ENCODE data around the gene ADSL.

Gene ADSL

DNA sequence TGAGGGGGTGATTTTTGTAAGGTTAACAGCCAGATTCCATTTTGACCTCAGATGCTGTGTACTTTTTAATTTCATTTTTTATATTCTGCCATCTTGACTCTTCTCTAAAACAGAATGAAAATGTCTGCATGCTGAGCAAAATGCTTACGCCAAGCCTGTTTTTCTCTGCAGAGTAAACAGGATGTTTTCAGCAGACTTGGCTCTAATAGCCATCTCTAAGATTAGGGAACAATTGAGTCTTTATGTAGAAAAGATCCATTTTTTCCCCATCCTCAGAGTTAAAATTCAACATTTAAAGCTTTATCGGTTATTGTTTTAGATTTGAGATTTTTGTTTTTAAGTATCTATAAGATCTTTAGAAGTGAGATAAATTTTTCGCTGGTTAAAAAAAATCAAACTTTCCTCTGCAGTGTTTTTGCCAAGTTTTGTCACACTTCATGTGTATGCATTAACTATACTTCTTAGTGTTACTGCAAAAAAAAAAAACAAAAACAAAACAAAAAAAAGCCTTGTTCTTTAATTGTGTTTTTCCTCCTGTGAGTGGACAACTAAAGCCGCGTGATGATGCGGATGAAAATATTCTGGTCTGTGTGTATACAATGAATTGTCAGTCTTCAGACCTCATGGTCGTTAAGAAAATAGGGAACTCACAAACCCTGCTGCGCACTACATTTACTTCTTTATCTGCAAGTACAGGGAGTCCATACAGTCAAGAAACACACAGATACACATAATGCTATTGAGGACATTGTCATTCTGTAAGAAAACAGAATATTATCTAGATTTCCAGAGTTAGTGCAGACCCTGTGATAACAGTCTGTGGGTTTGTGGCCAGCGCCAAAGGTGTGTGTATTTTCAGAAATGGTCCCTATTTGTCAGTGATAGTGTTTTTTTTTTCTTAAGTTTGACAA is 17.5 kb upstream of the ADSL start:
- FAIRE-seq, result peak; percentile 5

GRCh38 chr22:40329466-40329865 is 16.8 kb upstream of the ADSL start:
- no peak for FAIRE-seq

- no peak for FAIRE-seq
These were observed 16.2 kb upstream of the ADSL start for GRCh38 chr22:40330086-40330485.

DNA sequence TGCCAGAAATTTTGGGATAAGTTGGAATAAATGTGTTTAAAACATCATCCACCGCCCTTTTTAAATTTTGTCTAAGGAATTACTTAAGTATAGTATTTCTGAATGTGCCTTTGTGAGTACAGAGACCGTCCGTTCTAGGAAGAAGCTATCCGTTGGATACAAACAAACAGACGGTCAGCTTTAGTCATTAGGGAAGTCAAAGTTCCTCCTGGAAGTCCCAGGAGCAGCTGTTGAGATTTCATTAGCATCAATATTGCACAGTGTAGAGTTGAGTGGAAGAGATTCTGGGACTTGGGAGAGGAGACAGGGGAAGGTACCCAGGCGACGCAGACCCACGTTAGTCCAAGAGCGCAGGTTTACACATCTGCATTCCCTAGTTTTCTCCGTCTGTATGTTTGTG is 15.7 kb upstream of the ADSL start:
- FAIRE-seq, result no peak

DNA sequence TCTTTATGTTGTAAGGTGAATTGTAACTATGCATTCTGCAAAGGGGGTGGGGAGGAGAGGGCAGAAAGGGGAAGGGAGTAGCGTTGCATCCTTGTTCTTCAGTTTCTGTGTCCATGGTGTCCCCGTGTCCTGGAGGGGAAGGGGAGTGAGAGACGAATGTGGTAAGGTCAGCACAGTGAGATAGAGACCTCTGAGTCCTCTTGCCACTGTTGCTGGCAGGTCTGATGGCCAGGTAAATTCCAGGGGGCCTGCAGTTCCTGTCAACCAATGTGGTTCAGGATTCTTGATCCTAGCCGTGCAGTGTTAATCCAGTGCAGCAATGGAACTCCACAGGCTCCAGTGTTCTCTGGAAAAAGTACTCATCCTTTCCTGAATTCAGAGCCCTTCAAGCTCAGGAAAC is 14.6 kb upstream of the ADSL start:
- no peak for FAIRE-seq

- no peak for FAIRE-seq
These were observed 13.9 kb upstream of the ADSL start for GRCh38 chr22:40332319-40332781.

GRCh38 chr22:40334060-40334459 is 12.2 kb upstream of the ADSL start:
- no peak for FAIRE-seq

DNA sequence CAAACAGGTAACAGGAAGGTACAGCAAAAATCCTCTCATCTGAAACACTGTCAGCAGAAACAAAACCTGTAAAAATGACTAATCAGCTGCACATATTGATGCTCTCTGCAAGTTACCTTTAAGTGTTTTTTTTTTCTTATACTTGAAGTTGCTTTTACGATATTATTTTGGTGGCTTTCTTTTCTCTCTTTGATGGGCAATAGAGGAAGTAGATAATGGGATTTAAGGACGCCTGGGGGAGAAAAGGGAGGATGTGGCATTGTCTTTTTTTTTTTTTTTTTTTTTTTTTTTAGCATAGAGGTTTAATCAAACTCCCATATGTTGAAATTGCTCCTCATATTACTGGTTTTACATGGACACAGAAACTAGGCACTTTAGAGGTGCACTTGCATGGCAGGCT is 11.4 kb upstream of the ADSL start:
- FAIRE-seq, result no peak

DNA sequence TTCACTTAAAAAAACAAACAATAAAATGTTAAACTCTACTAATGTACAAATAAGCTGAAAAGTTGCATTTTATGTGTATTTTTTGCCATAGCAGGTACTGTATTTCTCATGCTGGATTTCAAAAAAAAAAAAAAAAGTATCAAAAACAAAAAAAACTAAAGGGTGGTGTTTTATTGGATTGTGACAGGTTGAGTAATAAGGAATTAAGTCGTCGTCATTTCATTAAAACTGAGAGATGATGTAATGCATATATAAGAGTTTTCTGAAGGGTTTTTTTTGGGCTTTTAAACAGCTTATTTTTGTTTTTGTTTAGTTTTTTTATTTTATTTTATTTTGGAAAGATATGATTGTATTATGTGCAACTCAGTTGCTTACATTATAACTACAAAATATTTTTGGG is 10.9 kb upstream of the ADSL start:
- FAIRE-seq, result no peak

DNA sequence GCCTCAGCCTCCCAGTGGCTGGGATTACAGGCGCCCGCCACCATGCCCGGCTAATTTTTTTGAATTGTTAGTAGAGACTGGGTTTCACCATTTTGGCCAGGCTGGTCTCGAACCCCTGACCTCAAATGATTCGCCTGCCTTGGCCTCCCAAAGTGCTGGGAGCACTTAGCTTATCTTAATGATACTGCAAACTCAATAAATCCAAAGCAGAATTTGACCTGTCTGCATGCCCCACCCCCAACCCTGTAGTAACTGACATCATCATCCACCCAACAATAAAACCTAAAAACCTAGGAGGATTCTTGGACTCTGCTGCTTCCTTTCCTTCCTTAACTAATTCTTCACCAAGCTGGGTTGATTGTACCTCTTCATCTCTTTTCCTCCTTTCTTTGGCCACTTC is 6.3 kb upstream of the ADSL start:
- FAIRE-seq, result no peak

DNA sequence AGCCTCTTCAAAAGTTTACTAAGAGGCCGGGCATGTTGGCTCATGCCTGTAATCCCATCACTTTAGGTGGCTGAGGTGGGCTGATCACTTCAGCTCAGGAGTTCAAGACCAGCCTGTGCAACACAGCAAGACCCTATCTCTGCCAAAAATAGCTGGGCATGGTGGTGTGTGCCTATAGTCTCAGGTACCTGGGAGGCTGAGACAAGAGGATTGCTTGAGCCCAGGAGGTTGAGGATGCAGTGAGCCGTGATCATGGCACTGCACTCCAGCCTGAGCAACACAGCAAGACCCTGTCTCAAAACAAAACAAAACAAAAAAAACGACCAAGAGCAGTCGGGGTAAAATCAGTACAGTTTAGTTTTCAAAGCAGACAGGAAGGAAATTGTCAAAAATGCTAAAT is 4.7 kb upstream of the ADSL start:
- no peak for FAIRE-seq

DNA sequence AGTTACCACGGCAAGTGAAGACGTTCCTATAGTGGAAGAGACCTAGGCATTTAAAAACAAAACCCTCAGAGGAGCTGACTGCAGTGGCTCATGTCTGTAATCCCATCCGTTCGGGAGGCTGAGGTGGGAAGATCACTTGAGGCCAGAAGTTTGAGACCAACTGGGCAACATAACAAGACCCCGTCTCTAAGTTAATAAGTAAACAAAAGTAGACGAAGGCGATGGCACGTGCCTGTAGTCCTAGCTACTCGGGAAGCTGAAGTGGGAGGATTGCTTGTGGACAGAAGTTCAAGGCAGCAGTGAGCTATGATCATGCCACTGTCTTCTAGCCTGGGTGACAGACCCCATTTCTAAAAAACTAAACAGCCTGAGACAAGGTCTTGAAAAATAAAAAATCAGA is 3.8 kb upstream of the ADSL start:
- FAIRE-seq, result no peak

DNA sequence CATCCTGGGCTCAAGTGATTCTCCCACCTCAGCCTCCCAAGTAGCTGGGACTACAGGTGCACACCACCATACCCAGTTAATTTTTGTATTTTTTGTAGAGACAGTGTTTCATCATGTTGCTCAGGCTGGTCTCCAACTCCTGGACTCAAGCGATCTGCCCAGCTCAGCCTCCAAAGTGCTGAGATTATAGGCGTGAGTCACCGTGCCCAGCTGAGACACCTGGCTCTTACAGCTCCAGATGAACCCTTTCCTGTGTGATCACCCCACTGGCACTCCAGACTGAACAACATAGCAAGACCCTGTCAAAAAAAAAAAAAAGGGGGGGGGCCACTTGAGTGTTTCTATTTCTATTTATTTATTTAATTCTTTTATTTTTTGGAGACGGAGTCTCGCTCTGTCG is 1.0 kb upstream of the ADSL start:
- no peak for FAIRE-seq

DNA sequence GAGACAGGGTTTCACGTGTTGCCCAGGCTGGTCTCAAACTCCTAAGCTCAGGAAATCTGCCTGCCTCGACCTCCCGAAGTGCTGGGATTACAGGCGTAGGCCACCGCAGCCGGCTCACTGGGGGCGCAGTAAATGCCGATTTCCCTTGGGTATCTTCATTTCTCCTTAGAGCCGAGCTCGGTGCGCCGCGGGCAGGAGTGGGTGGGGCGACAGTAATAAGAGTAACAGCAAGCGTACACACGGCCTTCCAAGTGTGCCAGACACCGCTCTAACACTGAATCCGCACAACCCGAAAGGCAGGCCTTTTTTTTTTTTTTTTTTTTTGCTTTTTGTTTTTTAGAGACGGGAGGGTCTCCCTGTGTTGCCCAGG is 500 bp upstream of the ADSL start:
- FAIRE-seq, result no peak

- no peak for FAIRE-seq
These were observed 1.0 kb downstream of the ADSL start for GRCh38 chr22:40347300-40347699.

GRCh38 chr22:40348025-40348658 is 1.8 kb downstream of the ADSL start:
- FAIRE-seq, result no peak

DNA sequence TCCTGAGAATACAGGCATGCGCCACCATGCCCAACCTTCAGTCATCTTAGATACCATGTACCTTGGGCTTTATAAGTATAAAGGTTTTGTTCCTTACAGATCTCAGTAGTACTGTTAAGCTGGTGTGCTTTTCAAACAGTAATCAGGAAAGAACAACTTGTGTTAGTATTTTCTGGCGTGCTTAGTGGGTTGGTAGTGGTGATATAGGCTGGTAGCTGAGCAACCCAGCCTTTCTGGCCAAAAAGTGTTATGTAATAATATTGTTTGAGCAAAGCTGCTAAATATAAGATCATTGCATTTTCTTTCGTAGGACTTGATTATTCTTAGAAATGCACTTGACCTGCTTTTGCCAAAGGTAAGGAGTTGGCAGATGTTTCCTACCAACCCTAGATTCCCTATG is 6.5 kb downstream of the ADSL start:
- no peak for FAIRE-seq

DNA sequence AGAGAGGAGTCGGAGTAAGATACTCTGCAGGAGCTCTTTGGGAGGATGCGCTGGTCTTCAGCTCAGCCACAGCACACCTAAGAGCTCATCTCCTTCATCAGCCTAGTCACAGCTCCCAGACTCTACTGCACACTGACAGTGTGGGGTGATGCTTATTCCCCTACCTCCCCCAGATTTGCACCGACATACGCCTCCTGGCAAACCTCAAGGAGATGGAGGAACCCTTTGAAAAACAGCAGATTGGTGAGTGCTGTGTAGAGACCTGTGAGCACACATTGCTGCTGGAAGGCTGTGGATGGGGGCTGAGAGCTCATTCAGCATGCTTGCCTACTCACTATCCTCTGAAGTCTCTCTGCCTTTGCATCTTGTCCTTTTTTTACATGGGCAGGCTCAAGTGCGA is 14.8 kb downstream of the ADSL start:
- no peak for FAIRE-seq

DNA sequence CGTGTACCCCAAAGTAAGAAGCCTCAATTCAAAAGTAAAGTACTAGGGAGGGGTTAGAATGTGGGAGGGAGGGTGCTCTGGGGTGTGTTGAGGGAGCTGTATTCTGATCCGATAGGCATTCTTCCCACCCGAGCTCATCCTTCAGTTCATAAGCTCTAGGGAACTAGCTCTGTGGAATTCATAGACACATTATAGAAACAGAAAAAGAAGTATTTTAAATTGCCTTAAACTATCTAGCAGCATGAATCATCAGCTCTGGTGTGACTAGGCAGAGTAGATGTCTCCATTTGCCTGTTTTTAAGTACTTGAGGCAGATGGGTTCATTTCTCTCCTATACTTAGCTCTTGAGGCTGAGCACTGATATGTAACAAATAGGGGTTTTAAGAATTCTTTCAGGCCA is 16.8 kb downstream of the ADSL start:
- no peak for FAIRE-seq

DNA sequence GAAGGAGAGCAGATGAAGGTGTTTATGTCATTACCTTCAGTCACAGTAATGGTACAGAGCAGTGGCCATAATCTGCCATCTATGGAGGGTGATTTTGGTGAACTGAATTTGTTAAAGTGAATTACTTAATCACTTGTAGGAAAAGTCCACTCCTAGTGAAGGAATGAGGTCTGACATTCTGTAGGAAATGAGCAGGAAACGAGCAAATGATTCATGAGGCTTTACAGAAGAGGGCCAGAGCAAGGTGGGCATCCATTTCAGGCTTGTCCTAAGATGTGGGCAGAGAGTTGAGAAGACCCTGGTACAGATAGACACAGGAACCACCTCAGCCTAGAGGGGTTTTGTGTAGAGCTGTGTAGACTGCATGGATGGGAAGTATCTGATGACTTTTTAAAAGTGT is 18.1 kb downstream of the ADSL start:
- no peak for FAIRE-seq

GRCh38 chr22:40366068-40366467 is 19.8 kb downstream of the ADSL start:
- FAIRE-seq, result no peak

DNA sequence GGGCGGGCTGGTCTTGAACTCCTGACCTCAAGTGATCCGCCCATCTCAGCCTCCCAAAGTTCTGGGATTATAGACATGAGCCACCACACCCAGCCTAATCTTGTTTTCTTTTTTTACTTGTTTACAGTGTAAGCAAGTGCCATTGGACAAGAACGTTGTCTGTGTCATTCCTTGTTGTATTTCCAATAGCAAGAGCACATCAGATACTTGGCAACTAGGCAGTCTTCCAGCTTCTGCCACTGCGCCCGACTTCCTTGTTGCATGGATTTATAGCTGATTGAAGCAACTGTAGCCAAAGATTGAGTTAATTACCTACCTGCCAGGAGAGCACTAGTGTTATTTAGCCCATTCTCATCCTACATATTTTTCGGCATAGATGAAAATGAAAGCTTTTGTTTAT is 21.0 kb downstream of the ADSL start:
- FAIRE-seq, result no peak

DNA sequence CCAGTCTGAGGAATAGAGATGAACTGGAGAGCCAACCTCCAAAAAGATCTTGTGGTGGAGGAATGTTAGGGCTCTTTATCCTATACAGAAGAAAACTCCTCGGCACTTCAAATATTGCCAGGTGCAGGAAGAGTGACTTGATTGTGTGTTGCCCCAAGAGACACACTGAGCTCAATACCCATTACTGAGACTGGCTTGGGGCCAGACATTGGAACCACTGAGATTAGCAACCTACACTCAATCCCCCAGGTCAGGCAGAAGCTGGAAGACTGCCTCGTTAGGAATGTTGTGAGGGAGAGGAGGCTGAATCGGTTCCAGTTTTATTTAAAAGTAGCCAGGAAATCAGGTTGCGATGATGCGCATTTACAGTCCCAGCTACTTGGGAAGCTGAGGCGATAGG is 21.7 kb downstream of the ADSL start:
- FAIRE-seq, result no peak

GRCh38 chr22:40368836-40369235 is 22.5 kb downstream of the ADSL start:
- no peak for FAIRE-seq

DNA sequence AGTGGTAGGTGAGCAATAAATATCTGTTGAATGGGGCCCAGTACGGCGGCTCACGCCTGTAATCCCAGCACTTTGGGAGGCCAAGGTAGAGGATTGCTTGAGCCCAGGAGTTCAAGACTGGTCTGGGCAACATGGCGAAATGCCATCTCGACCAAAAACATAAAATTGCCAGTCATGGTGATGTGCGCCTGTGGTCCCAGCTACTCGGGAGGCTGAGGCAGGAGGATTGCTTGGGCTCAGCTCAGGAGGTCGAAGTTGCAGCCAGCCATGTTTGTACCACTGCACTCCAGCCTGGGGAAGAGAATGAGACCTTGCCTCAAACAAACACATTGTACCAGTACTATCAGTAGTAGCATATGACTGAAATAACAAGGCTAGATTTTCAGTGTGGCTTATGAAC is 28.3 kb downstream of the ADSL start:
- FAIRE-seq, result no peak
